ENCODE results near the gene ZNRF3. TPM values are rescaled to one million over a fixed set of nuclear protein-coding genes. Genes with fewer than 3 reads are reported as not detected.
"Not testable (repeated sequence)": the region's sequence is repeated elsewhere in the genome, so short reads cannot be mapped to it uniquely, and the experiment has no call there.

ZNRF3 gene
- under 1 TPM; 0.06 to 0.28 (median 0.18) TPM for polyA plus RNA-seq

DNA sequence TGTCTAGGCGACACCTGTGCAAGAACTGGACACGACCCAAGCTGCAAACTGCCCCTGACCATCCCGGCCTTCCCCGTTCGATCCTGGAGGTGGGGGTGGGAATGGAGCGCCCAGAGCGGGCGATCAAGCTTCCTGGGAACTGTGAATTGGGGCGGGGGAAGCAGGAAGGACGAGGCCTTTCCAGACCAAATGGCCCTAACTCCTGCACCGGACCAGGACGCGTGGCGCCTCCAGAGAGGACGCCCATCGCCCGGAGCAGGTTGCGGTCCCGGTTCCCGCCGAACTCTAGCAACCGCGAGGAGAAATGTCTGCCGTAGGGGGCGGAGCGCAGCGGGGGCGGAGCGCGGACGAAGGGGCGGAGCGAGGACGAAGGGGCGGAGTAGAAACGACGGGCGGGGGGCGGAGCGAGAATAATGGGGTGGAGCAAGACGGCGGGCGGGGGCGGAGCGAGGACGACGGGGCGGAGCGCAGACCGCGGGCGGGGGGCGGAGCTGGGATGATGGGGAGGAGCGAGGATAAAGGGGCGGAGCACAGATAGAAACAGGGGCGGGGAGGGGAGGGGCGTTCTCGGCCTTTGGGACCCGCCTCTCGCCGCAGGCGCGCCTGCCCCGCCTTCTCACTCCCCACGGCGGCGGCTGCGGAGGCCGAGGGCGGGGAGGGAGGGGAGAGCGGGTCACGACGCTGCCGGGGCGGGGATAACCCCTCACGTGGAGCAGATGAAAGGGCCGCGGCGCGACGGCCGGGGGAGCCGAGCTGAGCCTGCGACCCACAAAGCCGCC, at the start of gene ZNRF3:
ZNRF3 (plus strand) TSS at position 695 of the 779 bp plus-strand sequence. CDS start 195 bp downstream, outside the sequence.
- H3K27ac Mint-ChIP-seq = peak within 1 kb of the TSS; percentile 17 to 81 (median 60)

DNA sequence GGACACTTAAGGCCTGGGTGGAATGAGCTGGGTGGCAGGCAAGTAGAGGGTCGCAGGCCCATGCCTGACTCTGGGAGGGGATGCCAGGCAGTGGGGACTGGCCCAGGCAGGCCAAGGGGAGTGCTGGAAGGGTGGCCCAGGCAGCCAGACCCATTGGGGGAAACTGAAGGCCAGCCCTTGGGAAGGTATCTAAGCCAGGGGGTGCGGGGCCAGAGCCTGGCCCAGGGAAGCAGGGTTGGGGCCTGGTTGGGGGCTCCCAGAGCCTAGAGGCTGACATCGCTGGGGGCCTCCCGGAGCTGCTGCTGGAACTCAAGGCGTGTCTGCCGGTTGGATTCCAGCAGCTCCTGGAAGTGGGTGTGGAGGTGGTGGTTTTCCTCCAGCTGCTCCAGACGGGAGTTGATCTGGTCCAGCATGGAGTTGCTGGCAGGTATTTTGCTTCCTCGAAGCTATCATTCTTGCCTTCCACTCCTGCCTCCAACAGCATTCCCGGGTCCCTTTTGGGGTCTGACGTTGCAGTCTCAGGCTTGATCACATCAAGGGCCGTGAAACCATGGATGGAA, 47.7 kb upstream of the ZNRF3 start:
- Mint-ChIP-seq H3K27me3 (ENCODE audit: low read depth in 3 of 3) (peaks cover 3 to 8% (median 4%) of the 10 kb centered on the region in 3 donors), H3K36me3 (peaks cover 0 to 19% (median 0%) of the 10 kb centered on the region in 3 donors), H3K4me3 (no peak overlapping the region), H3K9me3 (no peaks in the 10 kb centered on the region), H3K27ac (no peak overlapping the region), H3K4me1 (peaks cover 14 to 24% of the 10 kb centered on the region in 2 donors)
- DNase-seq = no peak

More for the DNA sequence above, at the start of gene ZNRF3:
- Mint-ChIP-seq H3K27me3 (ENCODE audit: low read depth in 3 of 3) (peaks cover 10 to 11% (median 11%) of the 10 kb centered on the region in 3 donors), H3K36me3 (peaks cover 0 to 4% (median 0%) of the 10 kb centered on the region in 3 donors), H3K4me1 (peaks cover 20 to 29% of the 10 kb centered on the region in 2 donors), H3K4me3 (peak within 1 kb of the TSS; percentile 84 to 89 (median 87)), H3K9me3 (no peaks in the 10 kb centered on the region)
- DNase-seq = peak; percentile 86 to 87 (median 86)

DNA sequence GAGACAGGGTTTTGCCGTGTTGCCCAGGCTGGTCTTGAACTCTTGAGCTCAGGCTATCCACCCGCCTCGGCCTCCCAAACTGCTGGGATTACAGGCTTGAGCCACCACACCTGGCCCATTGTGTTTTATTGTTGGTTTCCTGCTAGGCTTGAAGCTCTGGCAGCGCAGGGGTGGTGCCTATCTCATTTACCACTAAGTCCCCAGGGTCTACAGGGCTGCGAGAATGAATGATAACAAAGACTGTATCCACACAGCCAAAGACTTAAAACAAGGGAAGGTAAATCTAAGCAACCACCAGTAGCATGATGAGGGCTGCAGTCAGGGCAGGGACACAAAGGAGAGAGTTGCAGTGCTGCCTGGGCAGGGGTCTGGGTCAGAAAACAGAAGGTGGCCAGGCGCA, 45.7 kb upstream of the ZNRF3 start:
- no peak for DNase-seq
- Mint-ChIP-seq H3K27ac (peak overlapping the region in 1 of 6 donors; percentile 50), H3K4me3 (no peak overlapping the region), H3K36me3 (peaks cover 0 to 24% (median 0%) of the 10 kb centered on the region in 3 donors), H3K9me3 (no peaks in the 10 kb centered on the region), H3K27me3 (ENCODE audit: low read depth in 3 of 3) (peaks cover 0 to 2% (median 1%) of the 10 kb centered on the region in 3 donors), H3K4me1 (peaks cover 12 to 14% of the 10 kb centered on the region in 2 donors)

DNA sequence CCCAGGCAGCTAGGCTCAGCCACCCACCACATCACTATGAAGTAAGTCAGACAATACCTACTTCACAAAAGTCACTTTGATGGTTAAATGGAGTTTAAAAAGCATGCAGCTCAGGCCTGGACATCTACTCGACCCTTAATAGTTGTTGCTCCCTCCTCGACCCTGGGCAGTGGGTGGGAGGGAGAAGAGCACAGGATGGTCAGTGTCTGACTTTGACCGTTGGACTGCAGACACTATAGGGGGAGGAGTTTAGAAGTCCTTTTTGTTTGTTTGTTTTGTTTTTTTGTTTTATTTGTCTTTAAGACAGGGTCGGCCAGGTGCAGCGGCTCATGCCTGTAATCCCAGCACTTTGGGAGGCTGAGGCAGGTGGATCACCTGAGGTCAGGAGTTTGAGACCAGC, 44.4 kb upstream of the ZNRF3 start:
- Mint-ChIP-seq H3K36me3 (peaks cover under 1 to 15% (median 2%) of the 10 kb centered on the region in 3 donors), H3K9me3 (peaks cover 0 to under 1% (median 0%) of the 10 kb centered on the region in 6 donors), H3K4me3 (no peak overlapping the region), H3K27me3 (ENCODE audit: low read depth in 3 of 3) (peaks cover 0 to 2% (median 1%) of the 10 kb centered on the region in 3 donors), H3K27ac (no peak overlapping the region), H3K4me1 (peaks cover 0 to under 1% of the 10 kb centered on the region in 2 donors)
- DNase-seq = no peak

DNA sequence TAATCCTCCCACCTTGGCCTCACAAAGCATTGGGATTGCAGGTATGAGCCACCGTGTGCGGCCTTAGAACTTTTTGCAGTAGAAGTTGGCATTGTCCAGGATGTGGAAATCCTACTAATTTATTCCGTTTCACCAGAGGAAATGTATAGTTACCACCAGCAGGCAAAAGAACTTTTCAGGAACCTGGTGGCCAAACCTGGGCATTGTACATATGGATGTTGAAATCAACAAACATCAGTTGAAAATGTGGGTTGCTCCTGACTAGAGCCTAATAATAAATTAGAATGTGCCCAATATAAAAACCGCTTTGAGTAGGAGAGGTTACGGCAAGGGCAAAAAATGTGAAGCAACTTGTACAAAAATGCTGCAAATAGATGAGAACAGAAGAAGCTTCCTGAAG, 42.3 kb upstream of the ZNRF3 start:
- Mint-ChIP-seq H3K27ac (no peak overlapping the region), H3K36me3 (peaks cover 3 to 13% (median 8%) of the 10 kb centered on the region in 3 donors), H3K9me3 (peaks cover 0 to 2% (median 0%) of the 10 kb centered on the region in 6 donors), H3K27me3 (ENCODE audit: low read depth in 3 of 3) (peaks cover 0 to 2% (median 1%) of the 10 kb centered on the region in 3 donors), H3K4me1 (no peaks in the 10 kb centered on the region), H3K4me3 (no peak overlapping the region)
- no peak for DNase-seq

DNA sequence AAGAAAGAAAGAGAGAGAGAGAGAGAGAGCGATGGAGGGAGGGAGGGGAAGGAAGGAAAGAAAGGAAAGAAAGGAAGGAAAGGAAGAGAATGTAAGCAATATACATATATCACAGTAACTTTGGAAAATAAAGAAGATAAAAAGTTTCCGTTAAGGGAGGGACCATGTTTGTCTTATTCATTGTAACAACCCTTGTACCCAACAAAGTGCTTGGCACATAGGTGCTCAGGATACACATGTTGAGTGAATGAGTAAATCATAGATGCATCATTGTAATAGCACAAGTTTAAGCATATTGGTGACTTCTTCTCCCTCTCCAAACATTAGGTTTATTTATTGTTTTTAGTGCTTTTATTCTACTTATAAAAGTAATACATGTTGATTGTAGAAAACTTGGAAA, 39.7 kb upstream of the ZNRF3 start:
- H3K27ac Mint-ChIP-seq = no peak overlapping the region
- H3K27me3 Mint-ChIP-seq (ENCODE audit: low read depth in 3 of 3) = peaks cover 0 to 2% (median 0%) of the 10 kb centered on the region in 3 donors
- H3K36me3 Mint-ChIP-seq = peaks cover 11 to 16% (median 16%) of the 10 kb centered on the region in 3 donors

DNA sequence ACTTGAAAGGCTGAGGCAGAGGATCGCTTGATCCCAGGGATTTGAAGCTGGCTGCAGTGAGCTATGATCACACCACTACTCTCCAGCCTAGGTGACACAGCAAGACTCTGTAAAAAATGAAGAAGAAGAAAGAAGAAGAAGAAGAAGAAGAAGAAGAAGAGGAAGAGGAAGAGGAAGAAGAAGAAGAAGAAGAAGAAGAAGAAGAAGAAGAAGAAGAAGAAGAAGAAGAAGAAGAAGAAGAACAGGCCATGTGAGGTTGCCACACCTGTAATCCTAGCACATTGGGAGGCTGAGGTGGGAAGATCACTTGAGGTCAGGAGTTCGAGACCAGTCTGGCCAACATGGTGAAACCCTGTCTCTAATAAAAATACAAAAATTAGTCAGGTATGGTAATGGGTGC, 39.1 kb upstream of the ZNRF3 start:
- not testable (repeated sequence) for H3K4me1 Mint-ChIP-seq; H3K27me3 Mint-ChIP-seq (ENCODE audit: low read depth in 3 of 3); H3K4me3 Mint-ChIP-seq; DNase-seq
- Mint-ChIP-seq H3K27ac (peak overlapping the region in 1 of 6 donors; percentile 60), H3K36me3 (peaks cover 11 to 16% (median 16%) of the 10 kb centered on the region in 3 donors), H3K9me3 (peaks cover 0 to 13% (median 9%) of the 10 kb centered on the region in 6 donors)

More for the DNA sequence above, 39.7 kb upstream of the ZNRF3 start:
- no peak for DNase-seq
- H3K4me3 Mint-ChIP-seq = no peak overlapping the region
- peaks cover 0 to 13% (median 9%) of the 10 kb centered on the region in 6 donors for H3K9me3 Mint-ChIP-seq
- no peaks in the 10 kb centered on the region for H3K4me1 Mint-ChIP-seq

DNA sequence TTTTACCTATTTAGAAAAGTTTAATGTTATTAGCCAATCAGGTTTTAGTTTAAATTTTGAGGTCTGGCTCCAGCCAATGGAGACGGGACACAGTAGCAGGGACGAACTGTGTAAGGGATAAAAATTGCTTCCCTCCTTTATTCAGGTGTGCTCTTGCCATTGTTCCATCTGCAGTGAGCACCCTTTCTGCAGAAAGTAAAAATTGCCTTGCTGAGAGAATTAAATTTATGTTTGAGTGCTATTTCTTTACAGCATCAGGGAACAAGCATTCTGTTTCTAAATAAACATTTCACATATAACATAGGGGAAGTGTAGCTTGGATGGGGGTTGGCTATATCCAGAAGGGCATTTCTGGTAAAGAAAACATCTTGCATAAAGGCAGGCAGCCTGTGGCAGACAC, 36.4 kb upstream of the ZNRF3 start:
- Mint-ChIP-seq H3K9me3 (peaks cover 0 to 13% (median 9%) of the 10 kb centered on the region in 6 donors), H3K4me3 (no peak overlapping the region), H3K27ac (no peak overlapping the region), H3K27me3 (ENCODE audit: low read depth in 3 of 3) (peaks cover 0 to 5% (median 0%) of the 10 kb centered on the region in 3 donors), H3K36me3 (peaks cover 11 to 21% (median 16%) of the 10 kb centered on the region in 3 donors), H3K4me1 (no peaks in the 10 kb centered on the region)
- DNase-seq = no peak

DNA sequence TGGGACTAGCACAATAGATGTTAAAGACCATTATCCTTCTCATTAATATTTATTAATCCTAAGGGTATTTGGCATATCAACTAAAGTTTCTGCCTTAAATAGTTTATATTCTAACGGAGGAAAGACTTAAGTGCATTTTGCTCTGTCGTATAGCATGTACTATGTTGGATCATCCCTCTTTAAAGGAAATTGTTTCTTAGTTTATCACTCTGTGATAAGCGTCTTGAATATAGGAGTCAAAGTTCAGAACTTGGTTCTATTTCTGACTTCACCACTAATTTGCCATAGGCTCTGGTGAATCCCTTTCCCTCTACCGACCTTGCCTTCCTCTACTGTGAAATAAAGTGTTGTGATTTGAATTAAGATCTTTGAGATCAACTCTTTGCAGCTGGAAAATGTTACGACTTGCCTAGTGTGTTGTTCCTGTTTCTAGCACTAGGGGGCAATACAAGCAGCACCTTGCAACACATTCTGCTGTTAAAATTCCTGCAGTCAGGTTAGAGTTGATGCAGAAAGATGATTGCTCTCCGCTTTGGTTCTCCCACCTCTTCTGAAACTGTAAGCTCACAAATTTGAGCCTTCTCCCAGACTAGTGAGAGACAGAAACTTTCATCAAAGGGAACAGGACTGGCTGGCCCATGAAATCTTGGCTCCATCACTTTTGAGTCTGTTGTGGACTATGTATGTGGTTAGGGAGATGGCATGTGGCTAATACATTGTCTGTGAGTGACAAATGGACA, 27.8 kb upstream of the ZNRF3 start:
- Mint-ChIP-seq H3K9me3 (no peaks in the 10 kb centered on the region), H3K27ac (no peak overlapping the region), H3K36me3 (peaks cover 0 to 4% (median 0%) of the 10 kb centered on the region in 3 donors), H3K27me3 (ENCODE audit: low read depth in 3 of 3) (peaks cover 0 to 2% (median 0%) of the 10 kb centered on the region in 3 donors), H3K4me1 (no peaks in the 10 kb centered on the region), H3K4me3 (no peak overlapping the region)
- peak; percentile 51 to 54 (median 54) for DNase-seq

DNA sequence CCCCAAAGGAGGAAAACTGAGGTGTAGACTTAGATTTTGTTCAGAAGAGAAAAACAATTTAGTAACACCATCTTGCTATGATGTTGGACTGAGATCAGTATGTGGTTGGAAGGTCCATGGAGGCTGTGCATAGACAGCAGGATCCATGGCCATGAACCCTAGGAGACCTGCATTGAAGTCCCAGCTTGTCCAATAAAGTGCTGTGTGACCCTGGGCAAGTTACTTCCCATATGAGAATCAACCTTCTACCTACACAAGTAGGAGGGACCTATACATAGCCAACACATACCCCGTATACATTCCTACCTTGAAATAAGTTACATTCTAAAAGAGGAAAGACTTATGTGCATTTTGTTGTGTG, 27.3 kb upstream of the ZNRF3 start:
- Mint-ChIP-seq H3K4me1 (no peaks in the 10 kb centered on the region), H3K27ac (no peak overlapping the region), H3K27me3 (ENCODE audit: low read depth in 3 of 3) (no peaks in the 10 kb centered on the region), H3K9me3 (no peaks in the 10 kb centered on the region), H3K4me3 (no peak overlapping the region), H3K36me3 (peaks cover 0 to 4% (median 0%) of the 10 kb centered on the region in 3 donors)
- DNase-seq = no peak

DNA sequence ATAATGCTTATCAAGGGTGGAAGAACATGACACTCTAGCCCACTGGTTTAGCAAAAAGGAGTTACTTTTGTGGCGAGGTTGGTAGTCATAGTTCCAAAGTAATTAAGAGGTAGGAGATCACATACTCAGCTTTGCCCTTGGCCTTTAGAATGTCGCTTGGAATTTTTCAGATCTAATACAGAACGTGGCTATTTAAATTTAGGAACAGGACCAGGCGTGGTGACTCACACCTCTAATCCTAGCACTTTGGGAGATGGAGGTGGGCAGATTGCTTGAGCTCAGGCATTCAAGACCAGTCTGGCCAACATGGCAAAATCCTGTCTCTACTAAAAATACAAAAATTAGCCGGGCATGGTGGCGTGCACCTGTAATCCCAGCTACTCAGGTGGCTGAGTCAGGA, 26.1 kb upstream of the ZNRF3 start:
- no peaks in the 10 kb centered on the region for H3K27me3 Mint-ChIP-seq (ENCODE audit: low read depth in 3 of 3)
- no peak overlapping the region for H3K4me3 Mint-ChIP-seq
- peaks cover 0 to 4% (median 4%) of the 10 kb centered on the region in 3 donors for H3K36me3 Mint-ChIP-seq
- no peaks in the 10 kb centered on the region for H3K9me3 Mint-ChIP-seq
- no peaks in the 10 kb centered on the region for H3K4me1 Mint-ChIP-seq
- no peak overlapping the region for H3K27ac Mint-ChIP-seq
- DNase-seq = no peak

DNA sequence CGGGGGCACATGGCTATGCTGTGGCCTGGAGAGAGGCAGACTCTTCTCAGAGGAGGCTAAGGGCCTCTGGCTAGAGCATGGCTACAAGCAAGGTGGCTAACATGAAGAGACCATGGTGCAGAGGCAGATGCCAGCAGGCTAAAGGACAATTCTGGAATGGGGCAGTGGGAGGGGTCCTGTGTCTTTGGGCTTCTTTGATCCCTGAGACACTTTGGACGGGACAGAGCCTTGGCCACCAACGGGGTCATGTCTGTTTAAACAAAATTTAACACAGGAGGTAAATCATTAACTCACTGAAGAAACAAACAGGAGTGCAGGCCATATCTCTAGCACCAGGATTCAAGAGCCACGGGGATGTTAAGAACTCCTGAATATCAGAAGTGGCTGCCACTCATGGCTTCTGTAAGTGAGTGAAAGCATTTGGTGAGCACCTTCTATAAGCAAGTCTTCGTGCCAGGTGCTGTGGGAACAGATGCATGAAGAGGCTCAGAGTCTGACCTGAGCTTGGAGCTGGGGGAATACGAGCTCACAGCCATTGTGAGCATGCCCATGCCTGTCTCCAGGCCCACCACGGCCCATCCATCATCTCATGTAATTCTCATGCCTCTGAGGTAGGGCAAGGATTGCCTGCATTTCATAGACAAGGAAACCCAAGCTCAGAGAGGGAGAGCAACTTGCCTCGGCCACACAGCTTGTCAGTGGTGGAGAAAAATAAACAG, 18.3 kb upstream of the ZNRF3 start:
- Mint-ChIP-seq H3K27me3 (ENCODE audit: low read depth in 3 of 3) (peaks cover 2 to 11% (median 3%) of the 10 kb centered on the region in 3 donors), H3K9me3 (no peaks in the 10 kb centered on the region), H3K27ac (no peak overlapping the region), H3K4me1 (no peaks in the 10 kb centered on the region), H3K36me3 (peaks cover 0 to 12% (median 3%) of the 10 kb centered on the region in 3 donors), H3K4me3 (no peak overlapping the region)
- no peak for DNase-seq

DNA sequence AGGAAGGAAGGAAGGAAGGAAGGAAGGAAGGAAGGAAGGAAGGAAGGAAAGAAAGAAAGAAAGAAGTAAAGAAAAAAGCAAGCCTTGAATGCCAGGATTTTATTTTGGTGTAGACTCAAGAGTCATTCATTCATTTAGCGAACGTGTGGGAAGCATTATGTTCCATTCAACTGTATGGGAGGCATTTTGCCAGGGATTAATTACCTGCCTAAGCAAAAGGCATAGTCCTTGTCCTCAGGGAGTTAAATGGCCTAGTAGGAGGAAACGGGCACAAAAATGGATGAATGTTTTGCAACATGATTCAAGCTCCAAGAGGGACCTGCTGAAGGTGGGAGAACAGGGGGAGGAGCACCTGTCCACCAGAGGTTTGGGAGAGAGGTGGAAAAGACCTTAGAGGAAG, 16.2 kb upstream of the ZNRF3 start:
- H3K9me3 Mint-ChIP-seq = no peaks in the 10 kb centered on the region
- H3K4me3 Mint-ChIP-seq = no peak overlapping the region
- H3K27me3 Mint-ChIP-seq (ENCODE audit: low read depth in 3 of 3) = peaks cover 2 to 11% (median 4%) of the 10 kb centered on the region in 3 donors
- DNase-seq = no peak
- peak overlapping the region in 1 of 6 donors; percentile 57 for H3K27ac Mint-ChIP-seq
- H3K4me1 Mint-ChIP-seq = no peaks in the 10 kb centered on the region
- H3K36me3 Mint-ChIP-seq = peaks cover 0 to 9% (median 3%) of the 10 kb centered on the region in 3 donors

All from immature natural killer cell (primary cell).